Keratinocyte (primary cell): ENCODE data around the gene AKAP6.

Source experiments
- CTCF ChIP-seq, 3 experiments: IDR thresholded peaks in 1 of 3; conservative IDR thresholded peaks in 1 of 3; optimal IDR thresholded peaks in 1 of 3; 2 replicates in 2 of 3; 3 replicates in 1 of 3; pipeline versions ENCODE3 to v1.5.1; 2011; ENCODE audit warnings: low read length in 3 of 3, mild to moderate bottlenecking in 3 of 3, moderate library complexity in 2 of 3, control low read depth in 1 of 3, inconsistent platforms in 1 of 3; ENCODE audit not compliant: insufficient read depth in 2 of 3; ENCODE audit errors: extremely low read depth in 1 of 3
- EZH2 ChIP-seq: IDR thresholded peaks from one replicate; pipeline ENCODE4 v1.6.1; 2012; ENCODE audit warnings: inconsistent platforms, mild to moderate bottlenecking, low read length, moderate library complexity

- TF ChIP-seq CTCF (optimal IDR thresholded peaks at IDR 0.05 in 1 of 3, IDR thresholded peaks at IDR 0.05 in 1 of 3, conservative IDR thresholded peaks at IDR 0.05 in 1 of 3; ENCODE audit: extremely low read depth in 1 of 3, insufficient read depth in 2 of 3, low read length in 3 of 3): no peak
- no peak for TF ChIP-seq EZH2
These were observed 255.0 kb downstream of the AKAP6 start for GRCh38 chr14:32584079-32584478.
